ENCODE data around the gene PGLYRP2. TPM values are rescaled to one million over a fixed set of nuclear protein-coding genes. Genes with fewer than 3 reads are reported as not detected.
"Not testable (repeated sequence)": the region's sequence is repeated elsewhere in the genome, so short reads cannot be mapped to it uniquely, and the experiment has no call there.

PGLYRP2 gene
- total and polyA plus RNA-seq, 4 donors = not detected

DNA sequence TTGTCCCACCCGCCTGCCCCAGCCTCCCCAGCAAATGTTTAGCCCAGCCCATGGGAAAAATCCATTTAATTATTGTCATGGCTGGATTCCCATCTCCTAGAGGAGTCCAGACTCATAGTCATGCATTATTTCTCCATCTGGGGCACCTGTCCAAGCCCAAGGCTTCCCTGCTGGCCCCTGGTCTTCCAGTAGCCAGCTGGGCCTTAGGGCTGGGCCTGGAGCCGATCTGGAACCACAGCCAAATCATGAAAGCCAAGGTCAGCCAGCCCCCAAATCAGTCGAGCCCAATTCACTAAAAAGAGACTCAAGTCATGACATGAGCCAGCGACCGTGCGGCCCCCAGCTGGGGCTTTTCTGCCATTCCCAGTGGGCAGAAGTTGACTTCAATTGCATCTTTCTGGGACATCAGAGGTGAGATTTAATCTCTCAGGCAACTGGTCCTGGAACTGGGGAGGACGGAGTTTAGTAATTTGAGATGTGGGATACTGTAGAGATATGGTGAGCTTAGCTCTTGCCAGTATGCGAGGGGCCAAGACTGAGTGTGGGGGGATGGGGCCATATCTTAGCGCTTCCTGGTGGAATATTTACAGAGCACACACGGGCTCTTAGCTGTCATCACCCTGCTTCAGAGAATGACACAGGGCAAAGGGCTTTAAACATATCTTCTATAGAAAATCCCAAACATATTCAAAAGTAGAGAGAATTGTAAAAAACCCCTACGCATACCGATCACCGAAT, 9.4 kb upstream of the PGLYRP2 start:
- Histone ChIP-seq H3K9me3 (ENCODE audit: control insufficient read depth, insufficient read depth, low read length) (peaks cover 1% of the 10 kb centered on the region), H3K36me3 (ENCODE audit: control insufficient read depth, insufficient read depth, low read length) (no peaks in the 10 kb centered on the region), H3K27ac (ENCODE audit: low read depth, low read length) (no peak overlapping the region), H3K27me3 (ENCODE audit: control insufficient read depth, insufficient read depth, low read length) (no peaks in the 10 kb centered on the region), H3K4me1 (ENCODE audit: control insufficient read depth, insufficient read depth, low read length) (no peaks in the 10 kb centered on the region), H3K4me3 (ENCODE audit: low read depth, low read length) (no peak overlapping the region)
- 73% methylated on average over 7 of the region's 13 CpGs for WGBS (ENCODE audit: insufficient coverage)
- DNase-seq (ENCODE audit: low read depth in 4 of 6, low spot score in 6 of 6) = no peak

GRCh38 chr19:15487038-15487437, 7.7 kb upstream of the PGLYRP2 start:
- H3K4me3 ChIP-seq (ENCODE audit: low read depth, low read length) = no peak overlapping the region

GRCh38 chr19:15485768-15486167, 6.5 kb upstream of the PGLYRP2 start:
- H3K4me1 ChIP-seq (ENCODE audit: control insufficient read depth, insufficient read depth, low read length); DNase-seq (ENCODE audit: low read depth in 4 of 6, low spot score in 6 of 6); H3K27ac ChIP-seq (ENCODE audit: low read depth, low read length); H3K9me3 ChIP-seq (ENCODE audit: control insufficient read depth, insufficient read depth, low read length); H3K27me3 ChIP-seq (ENCODE audit: control insufficient read depth, insufficient read depth, low read length); H3K4me3 ChIP-seq (ENCODE audit: low read depth, low read length); H3K36me3 ChIP-seq (ENCODE audit: control insufficient read depth, insufficient read depth, low read length): not testable (repeated sequence)
- WGBS (ENCODE audit: insufficient coverage) = 86% methylated on average over 5 of the region's 5 CpGs

More at GRCh38 chr19:15487038-15487437, 7.7 kb upstream of the PGLYRP2 start:
- no peaks in the 10 kb centered on the region for H3K4me1 ChIP-seq (ENCODE audit: control insufficient read depth, insufficient read depth, low read length)
- peaks cover 1% of the 10 kb centered on the region for H3K9me3 ChIP-seq (ENCODE audit: control insufficient read depth, insufficient read depth, low read length)
- DNase-seq (ENCODE audit: low read depth in 4 of 6, low spot score in 6 of 6) = no peak
- no peak overlapping the region for H3K27ac ChIP-seq (ENCODE audit: low read depth, low read length)
- WGBS (ENCODE audit: insufficient coverage) = 46% methylated on average over 2 of the region's 4 CpGs
- H3K27me3 ChIP-seq (ENCODE audit: control insufficient read depth, insufficient read depth, low read length) = no peaks in the 10 kb centered on the region
- H3K36me3 ChIP-seq (ENCODE audit: control insufficient read depth, insufficient read depth, low read length) = no peaks in the 10 kb centered on the region

GRCh38 chr19:15480996-15481395, 1.7 kb upstream of the PGLYRP2 start:
- H3K36me3 ChIP-seq (ENCODE audit: control insufficient read depth, insufficient read depth, low read length); H3K4me1 ChIP-seq (ENCODE audit: control insufficient read depth, insufficient read depth, low read length): not testable (repeated sequence)
- 100% methylated on average over 1 of the region's 7 CpGs for WGBS (ENCODE audit: insufficient coverage)

DNA sequence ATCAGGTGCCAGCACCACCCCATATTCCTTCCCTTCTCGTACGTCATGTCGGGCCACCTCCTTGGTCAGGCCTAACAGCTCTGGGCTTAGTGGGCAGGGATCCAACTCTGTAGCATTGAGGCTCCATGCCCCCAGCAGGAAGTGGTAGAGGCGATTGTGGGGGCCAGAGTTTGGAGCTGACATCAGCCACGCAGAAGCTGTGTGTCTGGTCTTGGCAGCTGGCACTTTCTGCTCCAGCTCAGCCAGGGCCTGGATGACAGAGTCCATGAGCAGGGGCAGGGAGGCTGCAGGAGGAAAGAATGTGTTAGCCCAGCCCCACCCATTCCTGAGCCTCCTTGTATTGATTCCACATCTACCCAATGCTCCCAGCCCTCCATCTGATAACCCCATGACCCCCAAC, 3.0 kb downstream of the PGLYRP2 start:
- H3K4me1 ChIP-seq (ENCODE audit: control insufficient read depth, insufficient read depth, low read length) = peaks cover 4% of the 10 kb centered on the region
- H3K36me3 ChIP-seq (ENCODE audit: control insufficient read depth, insufficient read depth, low read length) = no peaks in the 10 kb centered on the region
- no peaks in the 10 kb centered on the region for H3K9me3 ChIP-seq (ENCODE audit: control insufficient read depth, insufficient read depth, low read length)
- no peak overlapping the region for H3K4me3 ChIP-seq (ENCODE audit: low read depth, low read length)
- H3K27ac ChIP-seq (ENCODE audit: low read depth, low read length) = no peak overlapping the region
- DNase-seq (ENCODE audit: low read depth in 4 of 6, low spot score in 6 of 6) = no peak
- 66% methylated on average over 5 of the region's 5 CpGs for WGBS (ENCODE audit: insufficient coverage)
- peaks cover 7% of the 10 kb centered on the region for H3K27me3 ChIP-seq (ENCODE audit: control insufficient read depth, insufficient read depth, low read length)

More at GRCh38 chr19:15480996-15481395, 1.7 kb upstream of the PGLYRP2 start:
- not testable (repeated sequence) for H3K27me3 ChIP-seq (ENCODE audit: control insufficient read depth, insufficient read depth, low read length); H3K27ac ChIP-seq (ENCODE audit: low read depth, low read length); DNase-seq (ENCODE audit: low read depth in 4 of 6, low spot score in 6 of 6); H3K9me3 ChIP-seq (ENCODE audit: control insufficient read depth, insufficient read depth, low read length); H3K4me3 ChIP-seq (ENCODE audit: low read depth, low read length)

- DNase-seq (ENCODE audit: low read depth in 4 of 6, low spot score in 6 of 6) = no peak
- H3K27me3 ChIP-seq (ENCODE audit: control insufficient read depth, insufficient read depth, low read length) = peaks cover 8% of the 10 kb centered on the region
- 92% methylated on average over 10 of the region's 10 CpGs for WGBS (ENCODE audit: insufficient coverage)
- no peaks in the 10 kb centered on the region for H3K9me3 ChIP-seq (ENCODE audit: control insufficient read depth, insufficient read depth, low read length)
- peaks cover 4% of the 10 kb centered on the region for H3K4me1 ChIP-seq (ENCODE audit: control insufficient read depth, insufficient read depth, low read length)
- H3K27ac ChIP-seq (ENCODE audit: low read depth, low read length) = no peak overlapping the region
- no peaks in the 10 kb centered on the region for H3K36me3 ChIP-seq (ENCODE audit: control insufficient read depth, insufficient read depth, low read length)
- H3K4me3 ChIP-seq (ENCODE audit: low read depth, low read length) = no peak overlapping the region
These were observed 3.7 kb downstream of the PGLYRP2 start for GRCh38 chr19:15475611-15476010.

DNA sequence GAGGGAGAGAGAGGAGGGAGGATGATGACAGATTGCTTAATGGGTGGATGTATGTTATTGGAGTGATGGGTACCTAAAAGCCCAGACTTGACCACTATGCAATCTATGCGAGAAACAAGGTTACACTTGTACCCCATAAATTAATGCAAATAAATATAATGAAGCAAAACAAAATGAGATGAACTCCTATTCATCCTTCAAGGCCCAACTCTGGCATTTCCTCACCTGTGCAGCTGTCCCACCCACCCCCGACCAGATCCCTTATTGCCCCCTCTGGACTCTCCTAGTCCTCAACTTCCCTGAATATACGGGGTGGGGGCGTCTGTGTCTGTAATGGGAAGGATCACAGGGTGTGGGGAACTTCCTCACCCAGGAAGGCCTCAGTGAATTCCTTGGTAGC, 4.1 kb downstream of the PGLYRP2 start:
- Histone ChIP-seq H3K27me3 (ENCODE audit: control insufficient read depth, insufficient read depth, low read length) (peaks cover 8% of the 10 kb centered on the region), H3K4me3 (ENCODE audit: low read depth, low read length) (no peak overlapping the region), H3K4me1 (ENCODE audit: control insufficient read depth, insufficient read depth, low read length) (peaks cover 4% of the 10 kb centered on the region), H3K27ac (ENCODE audit: low read depth, low read length) (no peak overlapping the region), H3K36me3 (ENCODE audit: control insufficient read depth, insufficient read depth, low read length) (no peaks in the 10 kb centered on the region), H3K9me3 (ENCODE audit: control insufficient read depth, insufficient read depth, low read length) (no peaks in the 10 kb centered on the region)
- 71% methylated on average over 1 of the region's 4 CpGs for WGBS (ENCODE audit: insufficient coverage)
- no peak for DNase-seq (ENCODE audit: low read depth in 4 of 6, low spot score in 6 of 6)

- not testable (repeated sequence) for H3K36me3 ChIP-seq (ENCODE audit: control insufficient read depth, insufficient read depth, low read length); H3K9me3 ChIP-seq (ENCODE audit: control insufficient read depth, insufficient read depth, low read length); H3K4me1 ChIP-seq (ENCODE audit: control insufficient read depth, insufficient read depth, low read length); DNase-seq (ENCODE audit: low read depth in 4 of 6, low spot score in 6 of 6); H3K27ac ChIP-seq (ENCODE audit: low read depth, low read length); H3K4me3 ChIP-seq (ENCODE audit: low read depth, low read length)
- peaks cover 19% of the 10 kb centered on the region for H3K27me3 ChIP-seq (ENCODE audit: control insufficient read depth, insufficient read depth, low read length)
- no CpG with 5 or more reads among the region's 4 CpGs for WGBS (ENCODE audit: insufficient coverage)
These were observed 5.5 kb downstream of the PGLYRP2 start for GRCh38 chr19:15473821-15474220.

DNA sequence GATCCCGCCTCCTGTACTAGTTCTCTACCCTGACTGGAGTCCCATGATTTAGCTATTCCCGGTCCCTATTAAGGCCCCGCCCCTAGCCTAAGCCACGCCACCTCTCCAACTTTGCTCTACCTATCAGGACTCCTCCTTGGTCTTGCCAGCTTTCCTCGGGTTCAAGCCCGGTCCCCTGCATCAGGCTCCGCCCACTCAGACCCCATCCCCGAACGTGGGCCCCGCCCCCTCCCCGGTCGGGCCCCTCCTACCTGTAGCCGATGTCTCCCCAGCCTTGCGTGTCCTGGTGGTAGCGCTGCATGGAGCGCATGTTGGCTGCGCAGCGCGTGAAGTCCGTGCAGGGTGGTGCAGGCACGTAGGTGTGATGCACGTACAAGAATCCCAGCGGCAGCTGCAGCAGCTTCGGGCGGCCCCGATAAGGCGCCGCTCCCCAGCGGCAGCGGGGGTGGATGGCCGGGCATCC, 7.6 kb downstream of the PGLYRP2 start:
- DNase-seq (ENCODE audit: low read depth in 4 of 6, low spot score in 6 of 6) = no peak
- WGBS (ENCODE audit: insufficient coverage) = 50% methylated on average over 31 of the region's 31 CpGs
- Histone ChIP-seq H3K27me3 (ENCODE audit: control insufficient read depth, insufficient read depth, low read length) (peaks cover 30% of the 10 kb centered on the region), H3K9me3 (ENCODE audit: control insufficient read depth, insufficient read depth, low read length) (no peaks in the 10 kb centered on the region), H3K36me3 (ENCODE audit: control insufficient read depth, insufficient read depth, low read length) (no peaks in the 10 kb centered on the region), H3K4me3 (ENCODE audit: low read depth, low read length) (no peak overlapping the region), H3K4me1 (ENCODE audit: control insufficient read depth, insufficient read depth, low read length) (peaks cover 3% of the 10 kb centered on the region), H3K27ac (ENCODE audit: low read depth, low read length) (no peak overlapping the region)
